ENCODE measurements around the gene RRP8.

RRP8 gene

GRCh38 chr11:6601041-6601461 lies 2.4 kb downstream of the RRP8 start:
- no peak for DNase-seq (ENCODE audit: low read depth in 2 of 2)

DNA sequence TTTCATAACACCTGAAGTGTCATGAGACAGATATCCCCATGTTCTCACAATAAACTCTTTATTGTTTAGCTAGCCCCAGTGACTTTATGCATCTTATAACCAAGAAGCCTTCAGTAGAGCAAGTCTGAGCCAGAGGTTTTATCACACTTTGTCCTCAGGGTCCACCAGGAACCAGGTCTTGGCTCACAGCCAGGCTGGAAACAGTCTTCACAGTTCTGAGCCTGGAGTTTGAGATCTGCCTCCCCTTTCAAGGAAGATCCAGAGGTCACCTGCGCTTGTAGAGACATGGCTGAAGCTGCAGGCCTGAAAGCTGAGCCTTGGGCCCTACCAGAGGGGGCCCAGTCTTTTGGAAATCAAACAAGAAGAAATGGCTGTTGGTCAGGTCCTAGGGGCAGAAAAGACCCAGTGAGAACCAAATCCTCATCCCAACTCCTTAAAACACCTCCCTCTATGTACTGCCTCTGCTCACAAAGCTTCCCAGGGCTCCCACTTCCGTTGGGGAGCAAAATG lies 3.5 kb downstream of the RRP8 start:
- DNase-seq (ENCODE audit: low read depth in 2 of 2), result no peak

DNA sequence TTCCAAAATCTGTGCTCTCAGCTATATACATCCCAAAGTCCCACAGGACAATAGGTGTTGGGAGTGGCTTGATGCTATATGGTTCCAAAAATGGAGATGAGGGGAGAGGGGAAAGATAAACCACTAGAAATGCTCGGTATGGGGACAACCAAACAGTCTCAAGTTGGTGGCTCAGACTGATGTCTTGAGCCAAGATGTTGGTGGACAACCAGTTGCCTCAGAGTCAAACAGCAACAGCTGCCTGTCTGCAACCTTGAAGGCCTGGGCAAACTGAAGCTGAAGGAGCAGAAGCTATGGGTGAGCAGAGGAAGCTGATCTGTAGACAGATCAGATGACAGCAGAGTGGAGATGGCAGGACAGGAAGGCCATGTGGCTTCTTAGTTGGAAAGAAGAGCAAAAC lies 4.0 kb downstream of the RRP8 start:
- DNase-seq (ENCODE audit: low read depth in 2 of 2), result no peak

DNA sequence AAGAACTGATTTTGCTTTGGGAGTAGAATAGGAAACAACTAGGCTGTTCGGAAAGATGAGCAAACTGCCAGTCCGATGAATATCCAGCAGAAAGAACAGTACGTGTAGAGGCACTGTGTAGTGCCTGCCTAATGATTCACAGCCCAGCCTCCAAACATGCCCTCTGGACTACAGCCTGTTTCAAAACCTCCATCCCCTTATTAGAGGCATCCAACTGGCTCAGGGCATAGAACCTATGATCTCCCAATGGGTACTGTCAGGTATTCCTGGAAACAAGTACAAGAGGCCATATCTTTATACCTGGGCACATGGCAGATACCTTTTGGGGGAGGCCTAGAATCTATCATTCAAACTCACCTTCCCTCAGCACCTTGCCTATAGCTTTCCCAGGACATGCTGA lies 4.9 kb downstream of the RRP8 start:
- DNase-seq (ENCODE audit: low read depth in 2 of 2), result no peak

DNA sequence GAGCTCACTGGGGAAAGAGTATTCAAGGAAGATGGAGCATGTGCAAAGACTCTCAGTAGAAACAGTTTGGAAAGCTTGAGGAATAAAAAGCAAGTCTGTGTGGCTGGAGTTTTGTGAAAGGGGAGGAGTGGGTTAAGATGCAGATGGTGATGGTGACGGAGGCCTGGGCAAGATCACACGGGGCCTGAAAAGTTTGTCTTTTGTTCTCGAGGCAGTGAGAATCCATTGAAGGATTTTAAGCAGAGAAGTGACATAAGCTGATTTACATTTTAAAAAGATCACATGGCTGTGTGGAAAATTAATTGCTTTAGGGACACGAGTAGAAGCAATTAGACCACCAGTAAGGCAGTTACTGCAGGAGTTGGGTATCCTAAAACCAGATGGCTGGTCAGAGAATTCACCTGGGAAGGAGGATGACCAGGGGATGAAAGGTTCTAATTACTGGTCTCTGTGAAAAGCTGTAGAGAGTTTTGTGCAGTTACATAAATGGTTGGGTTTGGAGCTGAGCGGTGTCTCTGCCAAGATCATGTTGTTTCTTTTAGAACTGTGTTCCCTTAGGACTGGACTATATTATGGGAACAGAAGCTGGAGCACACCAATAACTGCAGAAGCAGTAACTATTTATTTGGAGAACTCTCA lies 7.1 kb downstream of the RRP8 start:
- DNase-seq (ENCODE audit: low read depth in 2 of 2), result no peak

DNA sequence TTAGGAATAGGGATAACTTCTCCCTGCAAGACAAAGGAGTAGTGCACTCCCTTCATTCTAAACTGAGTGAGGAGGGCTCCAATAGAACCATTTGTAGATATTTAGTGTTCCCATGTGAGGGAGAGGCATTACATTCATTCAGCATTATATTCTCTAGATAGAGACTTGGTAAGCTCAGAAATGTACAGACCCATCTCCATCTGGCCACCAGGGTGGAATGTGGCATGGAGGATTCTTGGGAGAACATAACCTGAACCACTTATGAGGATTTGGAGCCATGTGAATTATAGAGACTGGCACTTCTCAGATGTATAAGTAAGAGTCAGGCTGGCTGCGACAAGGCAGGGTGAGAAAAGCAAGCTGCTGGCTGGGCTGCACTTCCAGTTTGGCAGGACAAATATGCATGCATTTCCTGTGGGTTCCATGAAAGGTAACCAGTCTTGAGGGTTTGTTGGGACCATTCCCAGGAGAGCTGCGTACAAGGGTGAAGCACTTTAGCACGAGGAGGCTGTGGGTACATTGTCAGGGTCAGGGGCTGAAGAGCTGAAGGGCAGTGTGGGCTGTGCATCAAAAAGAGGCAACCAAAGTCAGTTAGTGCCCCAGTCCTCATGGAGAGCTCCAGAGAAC lies 9.2 kb downstream of the RRP8 start:
- no peak for DNase-seq (ENCODE audit: low read depth in 2 of 2)

DNA sequence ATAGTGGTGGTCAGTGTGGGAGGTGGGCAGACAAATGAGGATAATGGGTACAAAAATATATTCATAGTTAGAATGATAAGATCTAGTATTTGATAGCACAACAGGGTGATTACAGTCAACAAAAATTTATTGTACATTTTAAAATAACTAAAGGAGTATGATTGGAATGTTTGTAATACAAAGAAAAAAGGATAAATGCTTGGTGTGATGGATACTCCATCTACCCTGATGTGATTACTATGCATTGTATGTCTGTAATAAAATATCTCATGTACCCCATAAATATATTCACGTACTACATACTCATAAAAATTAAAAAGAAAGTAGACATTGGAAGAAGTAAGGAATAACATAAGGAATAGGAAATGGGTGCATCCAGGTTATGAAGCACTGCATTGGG lies 15.4 kb downstream of the RRP8 start:
- no peak for DNase-seq (ENCODE audit: low read depth in 2 of 2)

DNA sequence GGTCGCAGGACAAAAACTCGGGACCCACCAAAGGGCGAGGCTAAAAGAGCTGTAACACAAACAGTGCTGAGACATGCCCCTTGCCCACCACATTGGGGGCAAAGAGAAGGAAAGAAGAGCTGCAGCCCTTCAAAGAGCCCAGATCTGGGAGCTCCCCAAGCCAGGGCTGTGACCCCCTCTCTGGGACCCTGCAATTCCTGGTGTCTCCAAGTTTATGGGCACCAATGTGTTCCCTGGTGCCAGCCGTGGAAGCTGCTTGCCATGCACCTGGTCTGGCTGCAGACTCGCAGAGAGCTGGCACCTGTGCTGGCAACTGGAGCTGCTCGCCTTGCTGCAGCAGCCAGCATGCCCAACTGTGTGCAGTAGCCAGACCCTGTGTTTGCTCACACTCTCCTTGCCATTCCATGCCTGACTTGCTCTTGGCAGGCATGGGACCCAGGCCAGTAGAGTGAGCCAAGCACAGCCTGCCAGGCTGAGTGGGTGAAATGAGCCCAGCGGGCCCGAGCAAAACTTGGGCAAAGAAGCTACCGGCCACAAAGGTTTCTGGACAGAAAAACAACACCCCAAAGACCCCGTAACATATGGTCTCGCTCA lies 16.0 kb downstream of the RRP8 start:
- DNase-seq (ENCODE audit: low read depth in 2 of 2), result no peak

DNA sequence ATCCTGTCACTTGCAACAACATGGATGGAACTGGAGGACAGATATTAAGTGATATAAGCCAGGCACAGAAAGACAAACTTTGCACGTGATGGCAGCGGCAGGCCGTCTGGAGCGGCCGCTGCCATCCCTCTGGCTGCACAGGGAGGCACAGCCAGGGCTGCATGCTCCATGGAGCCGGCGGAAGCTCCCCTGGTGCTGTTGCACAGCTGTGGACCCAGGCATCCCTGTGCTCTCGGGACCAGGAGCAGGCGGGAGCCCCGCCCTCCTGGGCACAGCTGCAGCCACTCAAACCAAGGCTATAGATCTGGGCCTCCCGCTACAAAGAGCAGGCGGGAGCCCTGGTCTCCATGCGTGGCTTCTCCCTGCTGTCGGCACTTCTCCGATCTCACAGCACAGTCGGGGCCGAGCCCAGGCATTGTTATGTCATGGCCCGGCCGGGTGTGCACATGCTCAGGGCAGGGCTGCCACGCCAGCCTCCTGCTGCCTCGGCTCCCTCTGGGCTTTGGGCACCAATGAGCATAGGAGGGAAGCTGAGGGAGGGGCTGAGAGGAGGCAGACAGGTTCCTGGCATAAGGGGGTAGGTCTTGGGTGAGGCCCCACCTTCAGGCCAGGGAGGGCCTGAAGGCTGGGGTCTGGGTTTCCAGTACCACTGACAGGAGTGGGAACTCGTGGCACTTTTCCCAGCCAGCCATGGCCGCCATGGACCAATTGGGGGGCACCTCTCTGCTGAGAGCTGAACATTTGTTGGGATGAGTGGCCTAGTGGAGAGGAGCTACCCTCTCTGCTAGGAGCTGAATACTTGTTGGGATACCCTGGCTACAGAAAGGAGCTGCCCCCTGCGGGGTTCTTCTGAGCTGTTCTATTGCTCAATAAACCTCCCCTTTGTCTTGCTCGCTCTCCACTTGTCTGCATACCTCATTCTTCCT lies 16.7 kb downstream of the RRP8 start:
- no peak for DNase-seq (ENCODE audit: low read depth in 2 of 2)

GRCh38 chr11:6584528-6584927 lies 18.9 kb downstream of the RRP8 start:
- no peak for DNase-seq (ENCODE audit: low read depth in 2 of 2)

GRCh38 chr11:6583584-6583983 lies 19.8 kb downstream of the RRP8 start:
- no peak for DNase-seq (ENCODE audit: low read depth in 2 of 2)

GRCh38 chr11:6579681-6580080 lies 23.7 kb downstream of the RRP8 start:
- DNase-seq (ENCODE audit: low read depth in 2 of 2), result no peak

DNA sequence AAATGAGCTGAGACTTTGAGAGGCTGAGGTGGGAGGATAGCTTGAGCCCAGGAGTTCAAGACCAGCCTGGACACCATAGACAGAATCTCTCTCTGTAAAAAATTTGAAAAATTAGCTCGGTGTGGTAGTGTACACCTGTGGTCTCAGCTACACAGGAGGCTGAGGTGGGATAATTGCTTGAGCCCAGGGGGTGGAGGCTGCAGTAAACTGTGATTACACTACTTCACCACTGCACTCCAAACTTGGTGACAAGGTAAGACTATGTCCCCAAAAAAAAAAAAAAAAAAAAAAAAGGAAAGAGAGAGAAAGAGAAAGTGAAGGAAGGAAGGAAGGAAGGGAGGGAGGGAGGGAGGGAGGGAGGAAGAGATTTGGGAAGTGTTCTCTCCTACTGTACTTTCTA lies 25.3 kb downstream of the RRP8 start:
- no peak for DNase-seq (ENCODE audit: low read depth in 2 of 2)

DNA sequence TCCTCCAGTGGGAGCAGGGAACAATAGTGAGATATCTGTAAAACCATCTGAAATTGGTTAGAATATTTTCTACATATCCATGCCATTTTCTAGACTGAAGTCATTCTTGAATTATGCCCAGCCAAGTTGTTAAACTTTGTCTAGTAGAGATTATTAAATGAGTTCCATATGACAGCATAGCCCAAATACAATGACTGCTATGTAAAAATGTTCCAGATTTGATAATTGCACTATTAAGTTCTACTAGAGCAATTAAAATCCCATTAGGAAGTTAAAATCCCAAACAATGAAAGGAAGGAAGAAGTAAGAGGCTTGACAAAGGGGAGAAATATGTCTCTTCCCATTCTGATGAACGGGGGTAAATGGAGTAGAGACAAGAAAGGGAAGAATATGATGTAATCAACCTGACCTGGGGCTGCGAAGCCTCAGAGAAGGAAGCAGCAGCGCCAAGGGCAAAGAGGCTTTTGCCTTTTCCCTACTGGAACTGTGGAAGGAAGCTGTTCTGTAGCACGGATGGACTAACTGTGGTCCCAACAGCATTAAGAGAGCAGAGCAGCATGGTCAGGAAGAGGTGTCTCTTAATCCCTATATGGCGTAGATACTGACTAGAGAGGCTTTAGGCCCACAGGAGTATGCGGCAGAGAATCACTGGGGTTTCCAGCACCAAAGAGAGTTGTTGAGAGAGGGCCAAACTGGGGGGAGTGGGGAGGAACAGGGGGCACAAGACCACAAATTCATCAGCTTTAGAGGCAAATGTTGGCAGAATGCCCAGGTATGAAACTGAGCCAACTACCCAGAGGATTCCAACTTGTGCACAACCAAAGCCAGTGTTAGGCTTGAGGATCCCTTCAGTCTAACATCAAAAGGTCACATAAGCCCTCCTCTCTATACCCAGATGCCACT lies 26.7 kb downstream of the RRP8 start:
- DNase-seq (ENCODE audit: low read depth in 2 of 2), result peak; percentile 84

DNA sequence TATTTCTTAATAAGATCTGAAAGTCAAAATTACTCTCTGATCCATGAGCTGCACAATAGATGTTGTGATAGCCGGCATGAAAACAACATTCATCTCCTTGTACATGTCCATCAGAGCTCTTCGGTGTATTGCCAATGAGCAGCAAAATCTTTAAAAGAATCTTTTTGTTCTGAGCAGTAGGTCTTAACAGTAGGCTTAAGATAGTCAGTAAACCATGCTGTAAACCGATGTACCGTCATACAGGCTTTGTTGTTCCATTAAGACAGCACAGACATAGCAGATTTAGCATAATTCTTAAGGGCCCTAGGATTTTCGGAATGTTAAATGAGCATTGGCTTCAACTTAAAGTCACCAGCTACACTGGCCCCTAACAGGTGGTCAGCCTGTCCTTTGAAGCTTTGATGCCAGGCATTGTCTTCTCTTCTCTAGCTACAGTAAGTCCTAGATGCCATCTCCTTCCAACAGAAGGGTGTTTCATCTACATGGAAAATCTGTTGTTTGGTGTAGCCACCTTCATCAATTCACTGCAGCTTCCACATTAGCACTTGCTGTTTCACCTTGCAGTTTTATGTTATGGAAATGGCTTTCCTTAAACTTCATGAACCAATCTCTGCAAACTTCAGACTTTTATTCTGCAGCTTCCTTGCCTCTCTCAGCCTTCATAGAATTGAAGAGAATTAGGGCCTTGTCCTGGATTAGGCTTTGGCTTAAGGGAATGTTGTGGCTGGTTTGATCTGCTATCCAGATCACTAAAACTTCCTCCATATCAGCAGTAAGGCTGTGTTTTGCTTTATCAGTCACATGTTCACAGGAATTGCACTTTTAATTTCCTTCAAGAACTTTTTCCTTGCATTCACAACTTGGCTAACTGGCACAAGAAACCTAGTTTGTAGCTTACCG lies 28.4 kb downstream of the RRP8 start:
- no peak for DNase-seq (ENCODE audit: low read depth in 2 of 2)

GRCh38 chr11:6572215-6572614 lies 31.2 kb downstream of the RRP8 start:
- DNase-seq (ENCODE audit: low read depth in 2 of 2), result peak; percentile 56 to 57

GRCh38 chr11:6571434-6572008 lies 31.9 kb downstream of the RRP8 start:
- no peak for DNase-seq (ENCODE audit: low read depth in 2 of 2)

- DNase-seq (ENCODE audit: low read depth in 2 of 2), result no peak
Observed at GRCh38 chr11:6570691-6571427, 32.6 kb downstream of the RRP8 start.

GRCh38 chr11:6569706-6570105 lies 33.7 kb downstream of the RRP8 start:
- no peak for DNase-seq (ENCODE audit: low read depth in 2 of 2)

Measured in fibroblast of skin of left quadriceps (primary cell).